Ishikawa (cell line): ENCODE data around the gene MRGPRD.

Experiments
- EP300 ChIP-seq: IDR thresholded peaks from 2 replicates; pipeline ENCODE4 v1.6.1; 2012; ENCODE audit warnings: borderline replicate concordance
- FOXM1 ChIP-seq: IDR thresholded peaks from 2 replicates; pipeline ENCODE4 v1.6.1; 2012; ENCODE audit warnings: low read depth, borderline replicate concordance
- NFIC ChIP-seq: IDR thresholded peaks from 2 replicates; pipeline ENCODE4 v1.6.1; 2012
- RAD21 ChIP-seq: IDR thresholded peaks from 2 replicates; pipeline ENCODE4 v1.6.1; 2012; ENCODE audit warnings: low read depth
- TCF12 ChIP-seq: IDR thresholded peaks from 2 replicates; pipeline ENCODE4 v1.6.1; 2012; ENCODE audit warnings: low read depth
- TEAD4 ChIP-seq: IDR thresholded peaks from 2 replicates; pipeline ENCODE4 v1.6.1; 2012

DNA sequence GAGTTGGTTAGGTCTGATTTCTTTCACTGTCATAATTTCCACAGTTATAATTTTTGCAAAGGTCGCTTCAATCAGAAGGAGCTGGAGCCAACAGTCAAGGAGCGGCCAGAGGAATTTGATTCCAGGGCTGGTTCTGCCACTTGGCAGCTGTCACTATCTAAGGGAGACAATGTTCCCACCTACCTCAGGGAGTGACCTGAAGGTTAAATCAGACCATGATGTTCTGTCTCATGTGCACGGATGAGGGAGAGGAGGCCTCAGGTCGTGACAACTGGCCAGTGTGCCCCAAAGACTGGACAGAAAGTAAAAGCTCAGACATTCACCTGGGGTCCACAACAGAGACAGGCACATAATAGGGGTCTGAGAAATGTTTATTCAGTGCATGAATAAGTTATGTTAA lies 7.6 kb downstream of the MRGPRD start:
- TF ChIP-seq EP300 (no peak), TEAD4 (no peak), NFIC (no peak), FOXM1 (no peak), TCF12 (no peak), RAD21 (no peak)
